ENCODE results near the gene ROR2. TPM values are rescaled to one million over a fixed set of nuclear protein-coding genes. Genes with fewer than 3 reads are reported as not detected.
"Not testable (repeated sequence)": the region's sequence is repeated elsewhere in the genome, so short reads cannot be mapped to it uniquely, and the experiment has no call there.

Gene ROR2
- total RNA-seq, 2 experiments from 2014 or later: not detected

DNA sequence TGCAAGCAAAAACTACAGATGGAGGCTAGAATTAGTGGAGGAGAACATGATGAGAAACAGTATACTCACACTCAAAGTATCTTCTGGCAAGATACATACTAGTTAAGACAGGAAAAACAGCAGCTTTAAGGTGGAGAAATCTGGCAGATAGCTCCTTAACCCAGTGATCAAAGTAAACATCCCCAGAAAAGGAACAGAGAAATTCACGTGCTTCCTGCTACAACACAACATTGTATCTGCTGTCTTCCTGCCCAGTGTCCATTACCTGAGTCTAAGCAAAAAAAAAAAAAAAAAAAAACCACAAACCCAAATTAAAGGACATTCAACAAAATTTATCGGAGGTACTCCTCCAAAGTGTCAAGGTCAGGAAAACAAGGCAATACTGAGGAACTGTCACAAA, 38.4 kb downstream of the ROR2 start:
- no peak for TF ChIP-seq CTCF (IDR thresholded peaks at IDR 0.05)
- CTCF ChIA-PET: interaction anchor here (0.7 kb wide), 1 partner anchor 55 kb away, joined by 3 read pairs; no protein-coding TSS in a partner anchor
- H3K36me3 Mint-ChIP-seq (ENCODE audit: low read depth): no peaks in the 10 kb centered on the region
- no peak overlapping the region for H3K4me3 ChIP-seq (ENCODE audit: low read length)
- no peak overlapping the region for H3K27ac Mint-ChIP-seq
- peaks cover 5% of the 10 kb centered on the region for H3K4me1 ChIP-seq (ENCODE audit: insufficient read depth, low read length)
- H3K27ac ChIP-seq (ENCODE audit: low read depth in 1 of 2, low read length in 2 of 2): no peak overlapping the region
- H3K27me3 ChIP-seq (ENCODE audit: control insufficient read depth in 1 of 2, insufficient read depth in 2 of 2, low read length in 2 of 2): peaks cover 3 to 4% of the 10 kb centered on the region in 2 experiments
- POLR2A ChIA-PET: no interaction called here
- H3K9me3 Mint-ChIP-seq: no peaks in the 10 kb centered on the region
- intact Hi-C loops (cut with DNase I, micrococcal nuclease): no loop called here
- DNase-seq (no peak), ATAC-seq (ENCODE audit: poor library complexity) (no peak)
- H3K36me3 ChIP-seq (ENCODE audit: insufficient read depth, low read length): no peaks in the 10 kb centered on the region
- H3K9me3 ChIP-seq (ENCODE audit: control insufficient read depth in 1 of 2, insufficient read depth in 1 of 2, low read length in 2 of 2): no peaks in the 10 kb centered on the region
- peaks cover 5% of the 10 kb centered on the region for H3K4me1 Mint-ChIP-seq (ENCODE audit: low read depth)
- no peak overlapping the region for H3K4me3 Mint-ChIP-seq
- H3K27me3 Mint-ChIP-seq: peaks cover 18% of the 10 kb centered on the region

DNA sequence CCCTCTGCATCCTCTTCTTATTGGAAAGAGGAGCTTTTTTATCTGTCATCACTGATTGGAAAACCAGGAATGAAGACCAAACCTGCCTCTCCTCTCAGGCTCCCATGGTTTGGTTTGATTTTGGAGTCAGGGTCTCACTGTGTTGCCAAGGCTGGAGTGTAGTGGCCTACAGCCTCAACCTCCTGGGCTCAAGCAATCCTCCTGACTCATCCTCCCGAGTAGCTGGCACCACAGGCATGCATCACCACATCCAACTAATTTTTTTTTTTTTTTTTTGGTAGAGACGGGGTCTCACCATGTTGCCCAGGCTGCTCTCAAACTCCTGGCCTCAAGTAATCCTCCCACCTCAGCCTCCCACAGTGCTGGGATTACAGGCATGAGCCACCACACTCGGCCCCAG, 40.8 kb downstream of the ROR2 start:
- H3K9me3 ChIP-seq (ENCODE audit: control insufficient read depth in 1 of 2, insufficient read depth in 1 of 2, low read length in 2 of 2); DNase-seq; H3K9me3 Mint-ChIP-seq; intact Hi-C loops (cut with DNase I, micrococcal nuclease); ATAC-seq (ENCODE audit: poor library complexity); H3K4me3 Mint-ChIP-seq; H3K27me3 Mint-ChIP-seq; H3K4me1 Mint-ChIP-seq (ENCODE audit: low read depth); POLR2A ChIA-PET; H3K36me3 ChIP-seq (ENCODE audit: insufficient read depth, low read length); H3K27me3 ChIP-seq (ENCODE audit: control insufficient read depth in 1 of 2, insufficient read depth in 2 of 2, low read length in 2 of 2); H3K36me3 Mint-ChIP-seq (ENCODE audit: low read depth); H3K27ac ChIP-seq (ENCODE audit: low read depth in 1 of 2, low read length in 2 of 2); H3K4me3 ChIP-seq (ENCODE audit: low read length); H3K27ac Mint-ChIP-seq: not testable (repeated sequence)
- CTCF ChIA-PET: interaction anchor here (0.6 kb wide), 1 partner anchor 48 kb away, joined by 5 read pairs; no protein-coding TSS in a partner anchor
- H3K4me1 ChIP-seq (ENCODE audit: insufficient read depth, low read length): peaks cover 21% of the 10 kb centered on the region

DNA sequence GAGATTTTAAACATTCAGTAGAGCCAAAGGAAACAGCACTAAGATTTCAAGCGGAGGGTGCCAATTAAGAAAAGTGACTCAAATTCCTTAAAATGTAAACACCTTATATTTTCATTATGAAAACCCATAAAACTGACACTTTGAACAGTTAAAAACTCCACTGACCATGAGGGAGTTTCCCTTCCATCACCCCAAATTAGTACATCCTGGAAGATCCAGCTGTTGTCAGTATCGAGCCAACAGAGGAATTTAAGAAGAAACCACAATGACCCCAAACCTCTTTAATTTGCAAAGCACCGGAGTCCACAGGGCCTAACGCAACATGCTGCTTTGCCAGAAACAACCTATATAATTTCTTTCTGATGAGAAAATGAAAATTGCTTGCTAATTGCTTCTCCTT, 41.3 kb downstream of the ROR2 start:
- Mint-ChIP-seq H3K9me3 (no peaks in the 10 kb centered on the region), H3K4me1 (ENCODE audit: low read depth) (peaks cover 5% of the 10 kb centered on the region), H3K27me3 (peaks cover 8% of the 10 kb centered on the region), H3K36me3 (ENCODE audit: low read depth) (no peaks in the 10 kb centered on the region), H3K27ac (no peak overlapping the region), H3K4me3 (no peak overlapping the region)
- Histone ChIP-seq H3K27ac (ENCODE audit: low read depth in 1 of 2, low read length in 2 of 2) (no peak overlapping the region), H3K4me1 (ENCODE audit: insufficient read depth, low read length) (peaks cover 21% of the 10 kb centered on the region), H3K36me3 (ENCODE audit: insufficient read depth, low read length) (no peaks in the 10 kb centered on the region), H3K9me3 (ENCODE audit: control insufficient read depth in 1 of 2, insufficient read depth in 1 of 2, low read length in 2 of 2) (peaks cover 0 to 5% of the 10 kb centered on the region in 2 experiments), H3K4me3 (ENCODE audit: low read length) (no peak overlapping the region), H3K27me3 (ENCODE audit: control insufficient read depth in 1 of 2, insufficient read depth in 2 of 2, low read length in 2 of 2) (no peaks in the 10 kb centered on the region)
- intact Hi-C loops (cut with DNase I, micrococcal nuclease): no loop called here
- no peak for TF ChIP-seq CTCF (IDR thresholded peaks at IDR 0.05)
- no peak for DNase-seq
- ChIA-PET POLR2A (no interaction called here), CTCF (interaction anchor here (1.7 kb wide), 1 partner anchor 14 kb away, joined by 4 read pairs; no protein-coding TSS in a partner anchor)
- ATAC-seq (ENCODE audit: poor library complexity): no peak

DNA sequence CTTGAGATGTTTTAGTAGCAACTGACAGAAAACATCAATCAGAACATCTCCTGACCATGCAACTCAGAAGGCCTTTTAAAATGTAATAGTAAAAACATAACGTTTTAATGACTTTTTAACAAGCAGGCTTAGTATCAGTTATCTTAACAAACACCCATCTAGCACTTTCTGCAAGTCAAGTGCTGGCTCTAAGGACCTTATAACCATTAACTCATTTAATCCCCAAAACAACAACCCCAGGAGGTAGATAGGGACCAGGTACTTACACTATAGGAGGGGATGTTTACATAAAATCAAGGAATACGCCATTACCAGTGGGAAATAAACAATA, 41.8 kb downstream of the ROR2 start:
- Histone ChIP-seq H3K27ac (ENCODE audit: low read depth in 1 of 2, low read length in 2 of 2) (no peak overlapping the region), H3K36me3 (ENCODE audit: insufficient read depth, low read length) (no peaks in the 10 kb centered on the region), H3K4me1 (ENCODE audit: insufficient read depth, low read length) (peaks cover 21% of the 10 kb centered on the region), H3K27me3 (ENCODE audit: control insufficient read depth in 1 of 2, insufficient read depth in 2 of 2, low read length in 2 of 2) (no peaks in the 10 kb centered on the region), H3K4me3 (ENCODE audit: low read length) (no peak overlapping the region), H3K9me3 (ENCODE audit: control insufficient read depth in 1 of 2, insufficient read depth in 1 of 2, low read length in 2 of 2) (peaks cover 0 to 5% of the 10 kb centered on the region in 2 experiments)
- H3K4me1 Mint-ChIP-seq (ENCODE audit: low read depth): peaks cover 5% of the 10 kb centered on the region
- no peaks in the 10 kb centered on the region for H3K9me3 Mint-ChIP-seq
- no peak for TF ChIP-seq CTCF (IDR thresholded peaks at IDR 0.05)
- POLR2A ChIA-PET: no interaction called here
- DNase-seq: no peak
- H3K27me3 Mint-ChIP-seq: peaks cover 8% of the 10 kb centered on the region
- no peaks in the 10 kb centered on the region for H3K36me3 Mint-ChIP-seq (ENCODE audit: low read depth)
- H3K4me3 Mint-ChIP-seq: no peak overlapping the region
- H3K27ac Mint-ChIP-seq: no peak overlapping the region
- CTCF ChIA-PET: interaction anchor here (1.7 kb wide), 1 partner anchor 15 kb away, joined by 4 read pairs; no protein-coding TSS in a partner anchor
- intact Hi-C loops (cut with DNase I, micrococcal nuclease): no loop called here
- ATAC-seq (ENCODE audit: poor library complexity): no peak

Data from CD4-positive, alpha-beta T cell (primary cell).